ENCODE results near the gene PUS7L. TPM values are rescaled to one million over a fixed set of nuclear protein-coding genes. Genes with fewer than 3 reads are reported as not detected.
"Not testable (repeated sequence)": the region's sequence is repeated elsewhere in the genome, so short reads cannot be mapped to it uniquely, and the experiment has no call there.

PUS7L gene
- total RNA-seq, 2 experiments from 2014 or later, result 16.8 to 19.8 TPM

- Mint-ChIP-seq H3K36me3 (ENCODE audit: low read depth) (peaks cover 41% of the 10 kb centered on the region), H3K4me1 (ENCODE audit: low read depth) (peaks cover 9% of the 10 kb centered on the region), H3K4me3 (no peak overlapping the region), H3K27me3 (ENCODE audit: low read depth) (no peaks in the 10 kb centered on the region), H3K9me3 (ENCODE audit: insufficient read depth) (no peaks in the 10 kb centered on the region), H3K27ac (no peak overlapping the region)
- ATAC-seq (no peak), DNase-seq (no peak)
- ChIA-PET POLR2A (no interaction called here), CTCF (no interaction called here)
Observed at GRCh38 chr12:43744826-43745225, 13.8 kb downstream of the PUS7L start.

DNA sequence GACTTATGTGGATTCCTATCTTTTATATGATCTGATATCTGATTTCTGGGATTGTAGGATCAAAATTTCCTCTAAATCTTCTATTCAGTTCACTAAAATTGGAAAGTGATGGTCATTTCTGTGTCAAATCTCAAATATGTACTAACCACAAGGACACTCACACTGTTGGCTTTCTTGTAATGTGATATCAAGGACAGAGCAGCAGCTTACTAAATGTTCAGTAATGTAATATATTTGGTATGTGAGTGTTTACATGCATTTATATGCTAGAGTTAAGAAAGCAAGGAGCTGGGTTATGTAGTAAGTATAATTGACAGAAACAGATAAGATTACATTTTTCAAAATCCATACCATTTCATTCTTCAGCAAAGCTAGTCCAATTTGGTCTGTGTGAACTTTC, 16.5 kb downstream of the PUS7L start:
- Mint-ChIP-seq H3K9me3 (ENCODE audit: insufficient read depth) (no peaks in the 10 kb centered on the region), H3K4me1 (ENCODE audit: low read depth) (peaks cover 9% of the 10 kb centered on the region), H3K4me3 (no peak overlapping the region), H3K27me3 (ENCODE audit: low read depth) (no peaks in the 10 kb centered on the region), H3K27ac (no peak overlapping the region), H3K36me3 (ENCODE audit: low read depth) (peaks cover 50% of the 10 kb centered on the region)
- ChIA-PET CTCF (no interaction called here), POLR2A (no interaction called here)
- no peak for ATAC-seq
- DNase-seq, result no peak

- Mint-ChIP-seq H3K4me3 (no peak overlapping the region), H3K27me3 (ENCODE audit: low read depth) (no peaks in the 10 kb centered on the region), H3K36me3 (ENCODE audit: low read depth) (peaks cover 47% of the 10 kb centered on the region), H3K27ac (no peak overlapping the region), H3K9me3 (ENCODE audit: insufficient read depth) (no peaks in the 10 kb centered on the region), H3K4me1 (ENCODE audit: low read depth) (peaks cover 3% of the 10 kb centered on the region)
- CTCF ChIA-PET, result no interaction called here
- no peak for DNase-seq
- no peak for ATAC-seq
- POLR2A ChIA-PET, result no interaction called here
Observed at GRCh38 chr12:43740511-43741100, 18.0 kb downstream of the PUS7L start.

GRCh38 chr12:43737646-43738045, 20.9 kb downstream of the PUS7L start:
- ChIA-PET CTCF (no interaction called here), POLR2A (no interaction called here)
- no peak for DNase-seq
- Mint-ChIP-seq H3K9me3 (ENCODE audit: insufficient read depth) (no peaks in the 10 kb centered on the region), H3K27ac (no peak overlapping the region), H3K36me3 (ENCODE audit: low read depth) (peaks cover 32% of the 10 kb centered on the region), H3K4me3 (no peak overlapping the region), H3K4me1 (ENCODE audit: low read depth) (peaks cover 3% of the 10 kb centered on the region), H3K27me3 (ENCODE audit: low read depth) (no peaks in the 10 kb centered on the region)
- no peak for ATAC-seq

DNA sequence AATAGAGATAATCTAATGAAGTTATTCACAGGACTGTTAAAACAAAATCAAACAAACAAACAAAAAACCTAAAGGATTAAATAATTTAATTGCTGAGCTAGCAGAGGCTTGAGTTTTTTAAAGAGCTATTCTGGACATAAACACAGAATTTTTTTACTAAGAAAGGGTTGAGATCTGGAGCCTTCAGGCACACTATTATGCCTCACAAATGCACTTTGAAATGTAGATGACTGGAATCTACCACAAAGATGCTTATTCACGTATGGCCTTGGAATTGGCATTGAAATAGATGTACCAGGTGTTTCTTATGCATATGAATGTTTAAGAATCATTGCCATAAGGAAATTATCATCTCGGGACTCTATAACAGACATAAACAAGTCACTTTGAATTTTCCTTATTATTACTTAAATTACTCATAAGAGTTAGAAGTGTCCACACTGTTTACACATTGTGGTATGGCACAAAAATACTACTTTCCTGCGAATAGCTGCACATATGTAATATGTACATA, 21.6 kb downstream of the PUS7L start:
- H3K36me3 Mint-ChIP-seq (ENCODE audit: low read depth), result peaks cover 30% of the 10 kb centered on the region
- ATAC-seq, result no peak
- POLR2A ChIA-PET, result no interaction called here

GRCh38 chr12:43733687-43734086, 24.9 kb downstream of the PUS7L start:
- no peak overlapping the region for H3K4me3 Mint-ChIP-seq
- no peak for DNase-seq
- no peak for ATAC-seq
- H3K27me3 Mint-ChIP-seq (ENCODE audit: low read depth), result no peaks in the 10 kb centered on the region
- H3K9me3 Mint-ChIP-seq (ENCODE audit: insufficient read depth), result no peaks in the 10 kb centered on the region
- peaks cover 26% of the 10 kb centered on the region for H3K36me3 Mint-ChIP-seq (ENCODE audit: low read depth)
- ChIA-PET POLR2A (no interaction called here), CTCF (no interaction called here)
- no peaks in the 10 kb centered on the region for H3K4me1 Mint-ChIP-seq (ENCODE audit: low read depth)
- H3K27ac Mint-ChIP-seq, result no peak overlapping the region

More for the DNA sequence above, 21.6 kb downstream of the PUS7L start:
- Mint-ChIP-seq H3K4me1 (ENCODE audit: low read depth) (peaks cover 3% of the 10 kb centered on the region), H3K9me3 (ENCODE audit: insufficient read depth) (no peaks in the 10 kb centered on the region), H3K27ac (no peak overlapping the region), H3K4me3 (no peak overlapping the region), H3K27me3 (ENCODE audit: low read depth) (no peaks in the 10 kb centered on the region)
- DNase-seq, result no peak
- CTCF ChIA-PET, result no interaction called here

- Mint-ChIP-seq H3K4me1 (ENCODE audit: low read depth) (no peaks in the 10 kb centered on the region), H3K36me3 (ENCODE audit: low read depth) (peaks cover 28% of the 10 kb centered on the region), H3K27ac (no peak overlapping the region), H3K27me3 (ENCODE audit: low read depth) (no peaks in the 10 kb centered on the region), H3K9me3 (ENCODE audit: insufficient read depth) (no peaks in the 10 kb centered on the region), H3K4me3 (no peak overlapping the region)
- ATAC-seq (no peak), DNase-seq (no peak)
- ChIA-PET CTCF (interaction anchor here (0.5 to 1.4 kb wide), 2 partner anchors 286 to 1145 kb away, joined by 3 read pairs; no protein-coding TSS in a partner anchor), POLR2A (no interaction called here)
Observed at GRCh38 chr12:43730283-43730682, 28.3 kb downstream of the PUS7L start.

DNA sequence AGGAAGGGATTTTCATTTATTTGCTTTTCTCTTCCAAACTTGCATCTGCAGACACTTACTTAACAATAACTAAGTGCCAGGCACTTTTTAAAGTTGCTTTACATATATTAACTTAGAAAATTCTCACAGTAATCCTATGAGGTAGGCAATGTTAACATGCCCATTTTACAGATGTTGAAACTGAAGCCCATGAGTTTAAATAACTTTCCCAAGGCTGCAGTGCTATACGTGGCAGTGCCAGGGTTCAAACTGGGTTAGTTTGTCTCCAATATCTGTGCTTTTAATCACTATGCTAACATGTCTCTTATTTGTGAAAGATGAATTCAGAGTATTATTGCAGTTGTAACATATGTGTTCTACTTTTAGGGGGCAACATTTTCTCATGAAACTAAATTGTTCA, 29.9 kb downstream of the PUS7L start:
- H3K4me3 Mint-ChIP-seq, result no peak overlapping the region
- ChIA-PET CTCF (no interaction called here), POLR2A (no interaction called here)
- H3K9me3 Mint-ChIP-seq (ENCODE audit: insufficient read depth), result no peaks in the 10 kb centered on the region
- no peaks in the 10 kb centered on the region for H3K27me3 Mint-ChIP-seq (ENCODE audit: low read depth)
- ATAC-seq (no peak), DNase-seq (no peak)
- no peak overlapping the region for H3K27ac Mint-ChIP-seq
- H3K4me1 Mint-ChIP-seq (ENCODE audit: low read depth), result no peaks in the 10 kb centered on the region
- peaks cover 22% of the 10 kb centered on the region for H3K36me3 Mint-ChIP-seq (ENCODE audit: low read depth)

DNA sequence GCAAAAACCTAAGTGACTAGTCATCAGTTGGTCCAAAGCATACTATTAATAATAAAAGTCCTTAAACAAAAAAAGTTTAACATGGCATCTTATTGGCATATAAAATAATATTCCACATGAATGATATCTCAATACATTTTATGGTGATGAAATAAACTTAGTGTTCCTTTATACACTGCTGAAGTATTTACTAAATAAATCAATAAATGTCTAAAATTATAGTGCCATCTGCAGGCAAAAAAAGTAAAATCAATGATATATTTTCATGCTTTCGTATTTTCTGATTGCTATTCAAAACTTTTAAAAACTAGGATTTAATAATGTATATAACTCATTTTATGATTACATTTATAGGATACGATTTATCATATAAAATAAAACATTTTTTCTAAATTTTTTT, 30.5 kb downstream of the PUS7L start:
- ATAC-seq (no peak), DNase-seq (no peak)
- Mint-ChIP-seq H3K4me3 (no peak overlapping the region), H3K4me1 (ENCODE audit: low read depth) (no peaks in the 10 kb centered on the region), H3K27me3 (ENCODE audit: low read depth) (no peaks in the 10 kb centered on the region), H3K9me3 (ENCODE audit: insufficient read depth) (no peaks in the 10 kb centered on the region), H3K27ac (no peak overlapping the region), H3K36me3 (ENCODE audit: low read depth) (peaks cover 22% of the 10 kb centered on the region)
- POLR2A ChIA-PET, result no interaction called here
- CTCF ChIA-PET, result no interaction called here

DNA sequence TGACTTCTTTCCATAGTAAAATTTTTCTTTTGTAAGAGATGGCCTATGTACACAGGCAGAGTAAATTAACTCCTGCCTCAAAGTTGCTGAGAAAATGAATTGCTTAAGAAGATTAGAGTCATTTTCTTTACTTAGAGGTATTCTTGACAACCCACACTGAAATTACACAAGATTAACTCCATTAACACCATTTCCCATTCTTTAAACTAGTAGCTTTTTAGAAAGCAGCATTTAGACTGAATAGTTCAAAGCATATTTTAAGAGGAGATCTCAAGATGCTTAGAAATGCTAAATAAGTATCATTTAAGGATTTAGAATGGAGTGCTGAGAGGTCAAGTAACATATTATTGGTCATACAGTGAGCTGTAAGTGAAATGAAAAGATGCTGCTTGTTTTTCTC, 35.5 kb downstream of the PUS7L start:
- Mint-ChIP-seq H3K27ac (no peak overlapping the region), H3K9me3 (ENCODE audit: insufficient read depth) (no peaks in the 10 kb centered on the region), H3K4me3 (no peak overlapping the region), H3K4me1 (ENCODE audit: low read depth) (no peaks in the 10 kb centered on the region), H3K36me3 (ENCODE audit: low read depth) (peaks cover 9% of the 10 kb centered on the region), H3K27me3 (ENCODE audit: low read depth) (no peaks in the 10 kb centered on the region)
- ChIA-PET CTCF (no interaction called here), POLR2A (no interaction called here)
- DNase-seq (no peak), ATAC-seq (no peak)

GRCh38 chr12:43722621-43723020, 36.0 kb downstream of the PUS7L start:
- ChIA-PET CTCF (no interaction called here), POLR2A (no interaction called here)
- Mint-ChIP-seq H3K9me3 (ENCODE audit: insufficient read depth) (no peaks in the 10 kb centered on the region), H3K4me3 (no peak overlapping the region), H3K27me3 (ENCODE audit: low read depth) (no peaks in the 10 kb centered on the region), H3K4me1 (ENCODE audit: low read depth) (no peaks in the 10 kb centered on the region), H3K36me3 (ENCODE audit: low read depth) (peaks cover 9% of the 10 kb centered on the region), H3K27ac (no peak overlapping the region)
- ATAC-seq (no peak), DNase-seq (no peak)

DNA sequence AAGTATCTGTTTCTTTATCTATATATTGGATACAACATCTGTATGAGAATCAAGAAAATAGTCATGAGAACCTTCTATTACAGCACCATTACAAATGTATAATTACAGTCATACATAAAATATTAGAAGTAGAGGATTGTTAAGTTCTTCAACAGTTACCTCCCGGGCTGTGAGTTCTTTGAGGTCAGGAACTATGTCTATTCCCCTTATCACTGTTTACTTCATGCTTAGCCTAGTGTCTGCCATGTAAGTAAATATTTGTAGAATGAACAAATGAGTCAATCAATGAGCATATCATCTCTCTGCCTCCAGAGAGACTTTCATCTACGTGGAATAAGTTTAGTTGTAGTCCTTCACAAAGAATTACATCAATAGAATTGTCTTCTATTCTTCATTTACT, 47.2 kb downstream of the PUS7L start:
- no peaks in the 10 kb centered on the region for H3K4me1 Mint-ChIP-seq (ENCODE audit: low read depth)
- ChIA-PET POLR2A (no interaction called here), CTCF (no interaction called here)
- H3K27me3 Mint-ChIP-seq (ENCODE audit: low read depth), result peaks cover 5% of the 10 kb centered on the region
- DNase-seq (no peak), ATAC-seq (no peak)
- peaks cover 4% of the 10 kb centered on the region for H3K9me3 Mint-ChIP-seq (ENCODE audit: insufficient read depth)
- no peaks in the 10 kb centered on the region for H3K36me3 Mint-ChIP-seq (ENCODE audit: low read depth)
- no peak overlapping the region for H3K27ac Mint-ChIP-seq
- H3K4me3 Mint-ChIP-seq, result no peak overlapping the region

DNA sequence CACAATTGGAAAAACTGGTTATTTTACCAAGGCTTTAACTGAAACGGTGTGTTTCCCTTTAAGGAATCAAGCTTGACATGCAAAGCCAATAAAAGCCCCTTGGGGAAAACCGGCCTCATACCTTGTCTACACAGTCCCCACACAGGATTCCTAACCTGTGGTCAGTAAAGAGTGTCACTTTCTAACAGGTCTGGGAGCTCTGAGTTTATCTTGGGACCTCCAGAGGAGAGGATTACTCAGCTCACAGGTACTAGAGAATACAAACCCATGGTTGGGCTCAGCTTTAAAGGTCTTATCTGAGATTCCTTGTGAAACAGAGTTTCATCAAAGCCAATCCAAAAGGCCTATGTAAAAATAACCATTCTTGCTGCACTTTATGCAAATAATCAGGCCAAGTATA, 54.8 kb downstream of the PUS7L start:
- ATAC-seq; H3K36me3 Mint-ChIP-seq (ENCODE audit: low read depth); H3K9me3 Mint-ChIP-seq (ENCODE audit: insufficient read depth); DNase-seq; H3K4me3 Mint-ChIP-seq; H3K27ac Mint-ChIP-seq; H3K4me1 Mint-ChIP-seq (ENCODE audit: low read depth); H3K27me3 Mint-ChIP-seq (ENCODE audit: low read depth); CTCF ChIA-PET; POLR2A ChIA-PET: not testable (repeated sequence)

Data from activated CD8-positive, alpha-beta T cell treated with anti-CD3 and anti-CD28 coated beads, Interleukin-2, amount 10 ng/mL, durations not matched to agents 7 days and 5 days (primary cell).